Effector memory CD8-positive, alpha-beta T cell (primary cell): ENCODE data around the gene NSMF.

Source experiments
- ATAC-seq: fragments of 150-1000 bp; cut with Tn5 transposase; replicated peaks from 2 replicates; pipeline ENCODE4 v1.10.0; 2021; ENCODE audit warnings: mild to moderate bottlenecking, moderate library complexity
- DNase-seq, 3 experiments: peaks; one replicate each; pipeline ENCODE4 v3.0.0; 2021
- H3K27ac Mint-ChIP-seq, 2 donors: one replicate each; pipeline ENCODE4 v1.8.0; 2022; ENCODE audit warnings: mild to moderate bottlenecking in 2 of 2, mixed read lengths in 2 of 2, moderate library complexity in 2 of 2
- H3K27me3 Mint-ChIP-seq, 2 donors: one replicate each; pipeline ENCODE4 v1.8.0; 2022; ENCODE audit warnings: mixed read lengths in 2 of 2
- H3K36me3 Mint-ChIP-seq: one replicate; pipeline ENCODE4 v1.8.0; 2022; ENCODE audit warnings: mild to moderate bottlenecking, moderate library complexity, mixed read lengths; ENCODE audit not compliant: insufficient read depth
- H3K4me1 Mint-ChIP-seq, 2 donors: one replicate each; pipeline ENCODE4 v1.8.0; 2022; ENCODE audit warnings: low read depth in 2 of 2, mixed read lengths in 2 of 2
- H3K4me3 Mint-ChIP-seq, 2 donors: one replicate each; pipeline ENCODE4 v1.8.0; 2022; ENCODE audit warnings: mild to moderate bottlenecking in 2 of 2, mixed read lengths in 2 of 2, moderate library complexity in 2 of 2
- H3K9me3 Mint-ChIP-seq, 2 donors: one replicate each; pipeline ENCODE4 v1.8.0; 2022; ENCODE audit warnings: mixed read lengths in 2 of 2

The NSMF gene

GRCh38 chr9:137402746-137403145, 56.4 kb downstream of the NSMF start:
- peaks cover 0 to 9% of the 10 kb centered on the region in 2 donors for H3K27me3 Mint-ChIP-seq
- H3K36me3 Mint-ChIP-seq = peaks cover 7% of the 10 kb centered on the region
- no peak overlapping the region for H3K4me3 Mint-ChIP-seq
- DNase-seq (no peak), ATAC-seq (no peak)
- no peaks in the 10 kb centered on the region for H3K9me3 Mint-ChIP-seq
- H3K4me1 Mint-ChIP-seq = peaks cover 9 to 10% of the 10 kb centered on the region in 2 donors
- H3K27ac Mint-ChIP-seq = peak overlapping the region; percentile 26 to 33

DNA sequence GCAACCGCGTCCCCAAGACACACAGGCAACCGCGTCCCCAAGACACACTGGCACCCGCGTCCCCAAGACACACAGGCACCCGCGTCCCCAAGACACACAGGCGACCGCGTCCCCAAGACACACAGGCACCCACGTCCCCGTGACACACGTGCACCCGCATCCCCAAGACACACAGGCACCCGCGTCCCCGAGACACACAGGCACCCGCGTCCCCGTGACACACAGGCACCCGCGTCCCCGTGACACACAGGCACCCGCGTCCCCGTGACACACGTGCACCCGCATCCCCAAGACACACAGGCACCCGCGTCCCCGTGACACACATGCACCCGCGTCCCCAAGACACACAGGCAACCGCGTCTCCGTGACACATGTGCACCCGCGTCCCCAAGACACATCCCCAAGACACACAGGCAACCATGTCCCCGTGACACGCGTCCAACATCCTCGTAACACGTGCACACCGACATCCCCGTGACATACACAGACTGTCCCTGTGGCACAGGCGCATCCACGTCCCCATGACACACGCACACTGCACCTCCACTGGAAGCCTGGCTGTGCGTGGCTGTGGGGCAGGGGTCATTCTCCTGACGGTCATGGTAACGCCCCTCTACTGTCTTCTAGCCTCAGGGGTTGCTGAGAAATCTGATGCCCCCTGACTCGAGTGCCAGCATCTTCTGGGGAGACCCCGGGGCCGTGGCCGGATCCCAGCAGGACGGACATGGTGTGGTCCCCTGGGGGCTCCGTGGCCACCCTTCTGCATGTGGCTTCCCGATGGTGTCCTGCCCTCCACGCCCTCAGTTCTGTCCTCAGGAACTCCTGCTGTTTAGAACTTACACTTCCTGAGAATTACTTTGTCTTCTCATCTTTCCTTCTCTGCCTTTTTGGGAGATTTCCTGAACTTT, 60.3 kb downstream of the NSMF start:
- no peak for DNase-seq
- no peak for ATAC-seq
- Mint-ChIP-seq H3K4me3 (no peak overlapping the region), H3K36me3 (peaks cover 3% of the 10 kb centered on the region), H3K27ac (no peak overlapping the region), H3K9me3 (no peaks in the 10 kb centered on the region), H3K27me3 (no peaks in the 10 kb centered on the region), H3K4me1 (peaks cover 9 to 10% of the 10 kb centered on the region in 2 donors)

DNA sequence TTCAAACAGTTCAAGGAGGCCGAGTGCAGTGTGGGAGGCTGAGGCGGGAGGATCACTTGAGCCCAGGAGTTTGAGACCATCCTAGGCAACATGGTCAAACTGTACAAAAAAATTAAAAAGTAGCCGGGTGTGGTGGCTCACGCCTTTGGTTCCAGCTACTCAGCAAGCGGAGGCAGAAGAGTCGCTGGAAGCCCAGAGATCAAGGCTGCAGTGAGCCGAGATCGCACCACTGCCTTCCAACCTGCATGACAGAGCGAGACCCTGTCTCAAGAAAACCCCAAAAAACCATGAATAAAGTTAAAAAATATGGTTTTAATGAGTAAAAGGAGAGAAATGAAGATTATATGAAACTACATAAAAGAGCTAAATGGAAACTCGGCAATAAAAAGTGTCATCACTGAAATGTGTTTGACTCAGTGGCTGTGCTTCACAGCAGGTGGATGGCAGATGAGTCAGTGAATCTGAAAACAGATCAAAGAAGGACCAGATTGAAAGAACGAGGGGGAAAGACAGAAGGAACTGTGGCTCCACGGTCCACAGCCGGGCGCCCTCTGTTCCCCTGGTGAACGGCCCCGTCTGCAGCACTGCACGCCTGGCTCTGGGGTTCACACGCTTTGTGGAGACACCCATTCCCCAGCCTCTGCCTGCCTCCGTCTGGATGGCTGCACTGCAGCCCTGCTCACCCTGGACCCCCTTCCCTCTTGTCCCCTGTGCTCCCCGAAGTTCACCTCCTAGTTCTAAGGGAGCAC, 61.3 kb downstream of the NSMF start:
- DNase-seq (no peak), ATAC-seq (no peak)
- Mint-ChIP-seq H3K36me3 (peaks cover 3% of the 10 kb centered on the region), H3K27ac (peak overlapping the region in 1 of 2 donors; percentile 63), H3K4me1 (peaks cover 9 to 10% of the 10 kb centered on the region in 2 donors), H3K27me3 (no peaks in the 10 kb centered on the region), H3K9me3 (no peaks in the 10 kb centered on the region), H3K4me3 (no peak overlapping the region)
